Neuron (in vitro differentiated cells): ENCODE data around the gene LYSMD4.

Experiments used
- H2AFZ ChIP-seq: one replicate; pipeline ENCODE4 v1.6.1; 2013; ENCODE audit warnings: low read depth, mild to moderate bottlenecking, inconsistent platforms, low read length, moderate library complexity
- H3K27me3 ChIP-seq: one replicate; pipeline ENCODE4 v1.6.1; 2013; ENCODE audit warnings: low read length; ENCODE audit not compliant: insufficient read depth
- H3K36me3 ChIP-seq: one replicate; pipeline ENCODE4 v1.6.1; 2013; ENCODE audit warnings: low read length; ENCODE audit not compliant: insufficient read depth
- H3K4me1 ChIP-seq: one replicate; pipeline ENCODE4 v1.6.1; 2013; ENCODE audit warnings: low read length; ENCODE audit not compliant: insufficient read depth
- H3K4me3 ChIP-seq: 2 replicates; pipeline ENCODE4 v1.5.1; 2013; ENCODE audit warnings: mild to moderate bottlenecking, low read length, moderate library complexity
- H3K9me3 ChIP-seq: one replicate; pipeline ENCODE4 v1.6.1; 2013; ENCODE audit warnings: low read length

LYSMD4 gene

GRCh38 chr15:99708563-99708962 lies 24.7 kb downstream of the LYSMD4 start:
- Histone ChIP-seq H3K36me3 (peaks cover 52% of the 10 kb centered on the region), H3K4me3 (no peak overlapping the region), H3K27me3 (no peaks in the 10 kb centered on the region), H2AFZ (no peak overlapping the region), H3K9me3 (no peaks in the 10 kb centered on the region), H3K4me1 (peaks cover 17% of the 10 kb centered on the region)

- H3K9me3 ChIP-seq, result no peaks in the 10 kb centered on the region
- no peak overlapping the region for H2AFZ ChIP-seq
- H3K27me3 ChIP-seq, result no peaks in the 10 kb centered on the region
- H3K36me3 ChIP-seq, result peaks cover 47% of the 10 kb centered on the region
- H3K4me3 ChIP-seq, result no peak overlapping the region
- peaks cover 22% of the 10 kb centered on the region for H3K4me1 ChIP-seq
Measured at GRCh38 chr15:99707473-99708270, 25.6 kb downstream of the LYSMD4 start.

- Histone ChIP-seq H3K4me1 (peaks cover 22% of the 10 kb centered on the region), H3K27me3 (no peaks in the 10 kb centered on the region), H3K36me3 (peaks cover 39% of the 10 kb centered on the region), H2AFZ (no peak overlapping the region), H3K4me3 (no peak overlapping the region), H3K9me3 (no peaks in the 10 kb centered on the region)
Measured at GRCh38 chr15:99706557-99707303, 26.5 kb downstream of the LYSMD4 start.

- no peaks in the 10 kb centered on the region for H3K27me3 ChIP-seq
- H3K36me3 ChIP-seq, result peaks cover 18% of the 10 kb centered on the region
- H3K9me3 ChIP-seq, result no peaks in the 10 kb centered on the region
- H3K4me1 ChIP-seq, result peaks cover 22% of the 10 kb centered on the region
- H2AFZ ChIP-seq, result no peak overlapping the region
- no peak overlapping the region for H3K4me3 ChIP-seq
Measured at GRCh38 chr15:99704444-99704838, 28.8 kb downstream of the LYSMD4 start.

- no peaks in the 10 kb centered on the region for H3K9me3 ChIP-seq
- H3K27me3 ChIP-seq, result no peaks in the 10 kb centered on the region
- no peak overlapping the region for H3K4me3 ChIP-seq
Measured at GRCh38 chr15:99703603-99704443, 29.4 kb downstream of the LYSMD4 start.

GRCh38 chr15:99702895-99703602 lies 30.2 kb downstream of the LYSMD4 start:
- Histone ChIP-seq H3K27me3 (no peaks in the 10 kb centered on the region), H2AFZ (no peak overlapping the region), H3K9me3 (no peaks in the 10 kb centered on the region), H3K36me3 (peaks cover 12% of the 10 kb centered on the region), H3K4me1 (peaks cover 22% of the 10 kb centered on the region), H3K4me3 (no peak overlapping the region)

More at GRCh38 chr15:99703603-99704443, 29.4 kb downstream of the LYSMD4 start:
- Histone ChIP-seq H3K4me1 (peaks cover 22% of the 10 kb centered on the region), H3K36me3 (peaks cover 13% of the 10 kb centered on the region), H2AFZ (no peak overlapping the region)

GRCh38 chr15:99696096-99696495 lies 37.1 kb downstream of the LYSMD4 start:
- Histone ChIP-seq H3K4me1 (no peaks in the 10 kb centered on the region), H3K4me3 (no peak overlapping the region), H3K9me3 (peaks cover 2% of the 10 kb centered on the region), H3K27me3 (no peaks in the 10 kb centered on the region), H2AFZ (no peak overlapping the region), H3K36me3 (peaks cover 43% of the 10 kb centered on the region)

GRCh38 chr15:99692825-99693224 lies 40.4 kb downstream of the LYSMD4 start:
- Histone ChIP-seq H2AFZ (no peak overlapping the region), H3K36me3 (peaks cover 60% of the 10 kb centered on the region), H3K27me3 (no peaks in the 10 kb centered on the region), H3K4me3 (no peak overlapping the region), H3K4me1 (no peaks in the 10 kb centered on the region), H3K9me3 (peaks cover 2% of the 10 kb centered on the region)

GRCh38 chr15:99686290-99686689 lies 46.9 kb downstream of the LYSMD4 start:
- H3K27me3 ChIP-seq, result no peaks in the 10 kb centered on the region
- H2AFZ ChIP-seq, result no peak overlapping the region
- peaks cover 3% of the 10 kb centered on the region for H3K9me3 ChIP-seq
- H3K36me3 ChIP-seq, result peaks cover 38% of the 10 kb centered on the region
- no peaks in the 10 kb centered on the region for H3K4me1 ChIP-seq
- no peak overlapping the region for H3K4me3 ChIP-seq

GRCh38 chr15:99683000-99683670 lies 50.1 kb downstream of the LYSMD4 start:
- peaks cover 40% of the 10 kb centered on the region for H3K36me3 ChIP-seq
- peaks cover 5% of the 10 kb centered on the region for H3K9me3 ChIP-seq
- no peak overlapping the region for H3K4me3 ChIP-seq

GRCh38 chr15:99682455-99682854 lies 50.8 kb downstream of the LYSMD4 start:
- no peaks in the 10 kb centered on the region for H3K27me3 ChIP-seq
- peaks cover 5% of the 10 kb centered on the region for H3K9me3 ChIP-seq
- peaks cover 39% of the 10 kb centered on the region for H3K36me3 ChIP-seq
- H3K4me1 ChIP-seq, result no peaks in the 10 kb centered on the region
- no peak overlapping the region for H3K4me3 ChIP-seq
- no peak overlapping the region for H2AFZ ChIP-seq

More at GRCh38 chr15:99683000-99683670, 50.1 kb downstream of the LYSMD4 start:
- Histone ChIP-seq H2AFZ (no peak overlapping the region), H3K4me1 (no peaks in the 10 kb centered on the region), H3K27me3 (no peaks in the 10 kb centered on the region)

GRCh38 chr15:99681990-99682389 lies 51.2 kb downstream of the LYSMD4 start:
- Histone ChIP-seq H3K36me3 (peaks cover 38% of the 10 kb centered on the region), H3K4me3 (no peak overlapping the region), H3K4me1 (no peaks in the 10 kb centered on the region), H3K27me3 (no peaks in the 10 kb centered on the region), H2AFZ (no peak overlapping the region), H3K9me3 (peaks cover 5% of the 10 kb centered on the region)
